GM10266 (cell line): Measurements from ENCODE around the gene PPP1R7.

Experiments
- DNase-seq: peaks from one replicate; pipeline ENCODE4 v3.0.0; 2012; ENCODE audit errors: extremely low spot score
- CTCF ChIP-seq: IDR thresholded peaks from 2 replicates; pipeline ENCODE4 v1.5.1; 2012; ENCODE audit warnings: mild to moderate bottlenecking, low read depth; ENCODE audit not compliant: control insufficient read depth, insufficient read depth; ENCODE audit errors: missing control alignments

The PPP1R7 gene

GRCh38 chr2:241201445-241202267 lies 51.4 kb downstream of the PPP1R7 start:
- no peak for TF ChIP-seq CTCF
- DNase-seq: no peak

GRCh38 chr2:241202268-241202585 lies 52.0 kb downstream of the PPP1R7 start:
- TF ChIP-seq CTCF: no peak
- DNase-seq: no peak

GRCh38 chr2:241202681-241203080 lies 52.4 kb downstream of the PPP1R7 start:
- no peak for DNase-seq
- TF ChIP-seq CTCF: no peak

GRCh38 chr2:241203218-241204009 lies 53.1 kb downstream of the PPP1R7 start:
- DNase-seq: no peak
- TF ChIP-seq CTCF: no peak

GRCh38 chr2:241204010-241204384 lies 53.7 kb downstream of the PPP1R7 start:
- TF ChIP-seq CTCF: no peak
- no peak for DNase-seq

GRCh38 chr2:241204490-241204889 lies 54.2 kb downstream of the PPP1R7 start:
- no peak for DNase-seq
- no peak for TF ChIP-seq CTCF

GRCh38 chr2:241205086-241205485 lies 54.8 kb downstream of the PPP1R7 start:
- no peak for TF ChIP-seq CTCF
- no peak for DNase-seq
